Adrenal gland (tissue), 12 donors: Measurements from ENCODE around the gene TMEM63B. TPM values are rescaled to one million over a fixed set of nuclear protein-coding genes. Genes with fewer than 3 reads are reported as not detected.

Experiments used
- DNase-seq, 7 donors: peaks; one replicate each; pipeline ENCODE4 v3.0.0-alpha.2; 2019 to 2020
- H3K27ac ChIP-seq, 5 donors: fragments of 200-600 bp; sonication (generic) in 4 of 5; 1 replicate in 3 of 5; 2 replicates in 2 of 5; pipeline versions ENCODE4 v1.5.1 to v1.8.0; 2016 to 2020; ENCODE audit warnings: mild to moderate bottlenecking in 1 of 5
- H3K27me3 ChIP-seq: fragments of 200-600 bp; 2 replicates; pipeline ENCODE4 v1.8.0; 2021
- H3K36me3 ChIP-seq, 2 donors: fragments of 200-600 bp; replicated peaks in 1 of 2; 1 replicate in 1 of 2; 2 replicates in 1 of 2; pipeline versions ENCODE4 v1.5.1 to v1.8.0; 2018 to 2022
- H3K4me1 ChIP-seq, 2 donors: fragments of 200-600 bp; replicated peaks in 1 of 2; 1 replicate in 1 of 2; 2 replicates in 1 of 2; pipeline versions ENCODE4 v1.5.1 to v1.8.0; 2018 to 2021
- H3K4me3 ChIP-seq, 4 donors: fragments of 200-600 bp; sonication (generic) in 3 of 4; one replicate each; pipeline ENCODE4 v1.5.1; 2016 to 2018
- H3K9me3 ChIP-seq, 3 donors: fragments of 200-600 bp; sonication (generic) in 1 of 3; replicated peaks in 1 of 3; 1 replicate in 2 of 3; 2 replicates in 1 of 3; pipeline versions ENCODE4 v1.5.1 to v1.8.0; 2016 to 2021
- CTCF ChIP-seq, 6 experiments: fragments of 450-650 bp in 4 of 6; fragments of 200-600 bp in 2 of 6; sonication (generic) in 1 of 6; IDR thresholded peaks; 1 replicate in 5 of 6; 2 replicates in 1 of 6; pipeline versions ENCODE4 v1.5.1 to v1.8.0; 2016 to 2021; ENCODE audit warnings: antibody characterized with exemption in 6 of 6, mild to moderate bottlenecking in 2 of 6, moderate library complexity in 1 of 6
- POLR2A ChIP-seq, 2 donors: fragments of 450-650 bp; IDR thresholded peaks; one replicate each; pipeline ENCODE4 v1.6.1; 2017; ENCODE audit warnings: antibody characterized with exemption in 2 of 2, mild to moderate bottlenecking in 2 of 2, moderate library complexity in 1 of 2
- WGBS, 4 donors: extraction: QIAGEN DNeasy Blood & Tissue Kit in 2 of 4; methylation state at CpG; one replicate each; pipeline versions ENCODE4 v1.1.5 to v1.1.7; 2013 to 2017; 5-methylcytosine and 5-hydroxymethylcytosine counted together
- intact Hi-C, 2 donors: fragments of 100-400 bp; cut with DNase I; formaldehyde crosslinking; loops; one replicate each; pipeline versions ENCODE4 v1.14.1 to v1.15.0; 2022 to 2023
- polyA plus RNA-seq, 3 donors: library from polyadenylated mRNA; stranded (reverse); fragments of 200-250 nt in 2 of 3; fragments of 350-450 nt in 1 of 3; fragmentation: Illumina TruSeq in 1 of 3; extraction: RNeasy Lipid Tissue Mini Kit (QIAGEN cat#74804) in 1 of 3; gene quantifications; one replicate each; pipeline ENCODE4 v1.2.3, GENCODE V29; 2013 to 2014
- total RNA-seq, 9 donors: library from RNA; depleted of rRNA in 4 of 9; stranded (reverse); fragments of >200 nt in 4 of 9; fragments of 120-200 nt in 1 of 9; fragmentation: NEBNext Ultra II Directional in 1 of 9; extraction: Animal tissue kit (Norgen Biotek cat#: 25700) in 1 of 9; gene quantifications; one replicate each; pipeline versions ENCODE4 v1.1.0 to v1.2.4, GENCODE V29; 2013 to 2023
- donor health status: healthy with polysubstance abuse.
- donor health status: Bipolar disorder and iron deficiency.
- donor health status: DM: yes; HTN: yes; CAD: no.
- donor health status: DM: no; HTN: no; CAD: no.
- donor health status: DM: no; HTN: no; CAD: no.
- donor health status: DM: yes; HTN: yes; CAD: no.

TMEM63B gene
- total and polyA plus RNA-seq, 12 donors = 18.1 to 51.7 (median 36.4) TPM

- no peaks in the 10 kb centered on the region for H3K27me3 ChIP-seq
- no peak overlapping the region for H3K27ac ChIP-seq
- no peak for DNase-seq
- no peak overlapping the region for H3K4me3 ChIP-seq
- intact Hi-C loops = no loop called here
- H3K4me1 ChIP-seq = peaks cover 0 to 5% of the 10 kb centered on the region in 2 donors
- WGBS, 4 donors = 60 to 84% (median 72%) methylated on average over 7 of the region's 7 CpGs
- H3K9me3 ChIP-seq = no peaks in the 10 kb centered on the region
- no peak for TF ChIP-seq CTCF (IDR thresholded peaks at IDR 0.05)
- TF ChIP-seq POLR2A (IDR thresholded peaks at IDR 0.05) = no peak
- no peaks in the 10 kb centered on the region for H3K36me3 ChIP-seq
Observed at GRCh38 chr6:44166116-44166515, 38.8 kb downstream of the TMEM63B start.

DNA sequence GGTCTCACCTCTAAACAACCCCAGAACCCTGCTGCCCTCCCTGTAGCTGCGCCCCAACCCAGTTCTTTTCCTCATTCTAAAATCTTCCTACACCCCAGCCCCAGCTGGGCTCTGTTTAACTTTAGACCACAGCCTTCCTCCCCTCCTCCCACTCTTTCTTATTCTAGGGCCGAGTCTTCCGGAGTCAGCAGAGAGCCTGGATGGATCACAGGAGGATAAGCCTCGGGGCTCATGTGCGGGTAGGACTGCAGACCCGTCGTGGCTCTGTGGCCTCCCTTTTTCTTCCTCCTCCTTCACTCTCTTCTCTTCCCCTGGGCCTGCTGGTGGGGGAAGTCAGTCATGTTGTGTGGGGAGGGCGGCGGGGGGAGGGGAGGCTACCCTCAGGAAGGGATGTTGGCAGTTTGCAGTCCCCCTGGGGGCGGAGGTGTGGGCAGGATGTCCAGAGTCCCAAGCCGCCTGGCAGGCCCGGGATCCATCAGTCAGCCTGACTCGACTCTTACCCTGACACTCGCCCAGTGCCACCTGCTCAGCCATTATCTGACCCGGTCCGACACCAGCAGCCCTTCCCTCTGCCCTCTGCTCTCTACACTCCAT, 39.3 kb downstream of the TMEM63B start:
- H3K27me3 ChIP-seq = no peaks in the 10 kb centered on the region
- H3K36me3 ChIP-seq = no peaks in the 10 kb centered on the region
- no peak for TF ChIP-seq POLR2A (IDR thresholded peaks at IDR 0.05)
- peaks cover 0 to 3% of the 10 kb centered on the region in 2 donors for H3K4me1 ChIP-seq
- DNase-seq = no peak
- no peaks in the 10 kb centered on the region for H3K9me3 ChIP-seq
- intact Hi-C loops = no loop called here
- no peak overlapping the region for H3K4me3 ChIP-seq
- H3K27ac ChIP-seq = no peak overlapping the region
- 56 to 66% (median 60%) methylated on average over 15 to 16 of the region's 16 CpGs for WGBS, 4 donors

DNA sequence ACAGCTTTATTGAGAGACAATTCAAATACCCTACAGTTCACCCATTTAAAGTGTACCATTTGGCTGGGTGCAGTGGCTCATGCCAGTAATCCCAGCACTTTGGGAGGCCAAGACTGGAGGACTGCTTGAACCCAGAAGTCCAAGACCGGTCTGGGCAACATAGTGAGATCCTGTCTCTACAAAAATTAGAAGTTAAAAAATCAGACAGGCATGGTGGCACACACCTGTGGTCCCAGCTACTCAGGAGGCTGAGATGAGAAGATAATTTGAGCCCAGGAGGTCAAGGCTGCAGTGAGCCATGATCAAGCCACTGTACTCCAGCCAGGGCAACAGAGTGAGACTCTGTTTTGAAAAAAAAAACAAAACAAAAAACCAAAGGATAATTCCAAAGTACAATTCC, 40.2 kb downstream of the TMEM63B start:
- no peaks in the 10 kb centered on the region for H3K27me3 ChIP-seq
- intact Hi-C loops = no loop called here
- WGBS, 4 donors = 95 to 100% (median 99%) methylated on average over 1 of the region's 1 CpG
- H3K36me3 ChIP-seq = no peaks in the 10 kb centered on the region
- no peak for DNase-seq
- no peak overlapping the region for H3K27ac ChIP-seq
- H3K4me1 ChIP-seq = no peaks in the 10 kb centered on the region
- H3K9me3 ChIP-seq = no peaks in the 10 kb centered on the region
- H3K4me3 ChIP-seq = no peak overlapping the region
- no peak for TF ChIP-seq CTCF (IDR thresholded peaks at IDR 0.05)
- no peak for TF ChIP-seq POLR2A (IDR thresholded peaks at IDR 0.05)

DNA sequence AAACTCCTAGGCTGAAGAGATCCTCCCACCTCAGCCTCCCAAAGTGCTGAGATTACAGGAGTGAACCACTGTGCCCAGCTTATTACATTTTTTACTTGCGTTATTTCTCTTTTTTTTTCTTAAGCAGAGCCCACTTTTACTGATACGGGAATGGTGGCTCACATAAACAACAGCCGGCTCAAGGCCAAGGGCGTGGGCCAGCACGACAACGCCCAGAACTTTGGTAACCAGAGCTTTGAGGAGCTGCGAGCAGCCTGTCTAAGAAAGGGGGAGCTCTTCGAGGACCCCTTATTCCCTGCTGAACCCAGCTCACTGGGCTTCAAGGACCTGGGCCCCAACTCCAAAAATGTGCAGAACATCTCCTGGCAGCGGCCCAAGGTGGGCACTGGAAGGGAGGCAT, 41.8 kb downstream of the TMEM63B start:
- Histone ChIP-seq H3K4me3 (no peak overlapping the region), H3K9me3 (no peaks in the 10 kb centered on the region), H3K27me3 (no peaks in the 10 kb centered on the region), H3K36me3 (no peaks in the 10 kb centered on the region), H3K4me1 (peaks cover 0 to 5% of the 10 kb centered on the region in 2 donors), H3K27ac (no peak overlapping the region)
- TF ChIP-seq POLR2A (IDR thresholded peaks at IDR 0.05) (no peak), CTCF (IDR thresholded peaks at IDR 0.05) (no peak)
- DNase-seq = peak in 1 of 7 donors; percentile 58
- WGBS, 4 donors = 27 to 48% (median 39%) methylated on average over 8 to 9 of the region's 9 CpGs
- intact Hi-C loops = no loop called here
